CD4-positive, alpha-beta memory T cell (primary cell): Measurements from ENCODE around the gene STYX. TPM values are rescaled to one million over a fixed set of nuclear protein-coding genes. Genes with fewer than 3 reads are reported as not detected.

ENCODE experiments used
- CTCF ChIA-PET: fragments of 350-600 bp; sonication (Branson Sonifier 250); formaldehyde crosslinking; loops from one replicate; lab custom pipeline; 2021; ENCODE audit warnings: inconsistent platforms; ENCODE audit not compliant: partially characterized antibody; lab: Charles Lee
- POLR2A ChIA-PET: fragments of 350-600 bp; sonication (Branson Sonifier 250); formaldehyde crosslinking; loops from one replicate; lab custom pipeline; 2021; ENCODE audit not compliant: partially characterized antibody; lab: Charles Lee
- DNase-seq, 5 donors: peaks; one replicate each; pipeline versions ENCODE4 v3.0.0 to v3.0.0-alpha.2; 2020 to 2022; ENCODE audit warnings: mixed read lengths in 1 of 5
- H3K27ac ChIP-seq: one replicate; pipeline ENCODE4 v1.7.0; 2013; ENCODE audit warnings: low read depth, low read length
- H3K27me3 ChIP-seq: 2 replicates; pipeline ENCODE4 v1.7.0; 2013; ENCODE audit warnings: mild to moderate bottlenecking, low read length, moderate library complexity; ENCODE audit not compliant: insufficient read depth
- H3K36me3 ChIP-seq: 2 replicates; pipeline ENCODE4 v1.7.0; 2013; ENCODE audit warnings: mild to moderate bottlenecking, low read length, moderate library complexity; ENCODE audit not compliant: insufficient read depth
- H3K4me1 ChIP-seq: 2 replicates; pipeline ENCODE4 v1.7.0; 2013; ENCODE audit warnings: mild to moderate bottlenecking, low read length, moderate library complexity; ENCODE audit not compliant: insufficient read depth
- H3K4me3 ChIP-seq, 2 donors: one replicate each; pipeline ENCODE4 v1.7.0; 2013; ENCODE audit warnings: low read length in 2 of 2, mild to moderate bottlenecking in 1 of 2
- H3K9me3 ChIP-seq, 2 donors: one replicate each; pipeline ENCODE4 v1.7.0; 2013; ENCODE audit warnings: low read length in 2 of 2, control low read depth in 1 of 2; ENCODE audit not compliant: control insufficient read depth in 1 of 2
- H3K27ac Mint-ChIP-seq, 7 donors: one replicate each; pipeline ENCODE4 v1.8.0; 2020 to 2021; ENCODE audit warnings: mixed read lengths in 7 of 7, mild to moderate bottlenecking in 6 of 7, inconsistent platforms in 3 of 7, moderate library complexity in 3 of 7
- H3K27me3 Mint-ChIP-seq, 2 donors: one replicate each; pipeline ENCODE4 v1.8.0; 2020 to 2021; ENCODE audit warnings: mixed read lengths in 2 of 2
- H3K36me3 Mint-ChIP-seq, 2 donors: one replicate each; pipeline ENCODE4 v1.8.0; 2020 to 2021; ENCODE audit warnings: mixed read lengths in 2 of 2, inconsistent platforms in 1 of 2, mild to moderate bottlenecking in 1 of 2
- H3K4me1 Mint-ChIP-seq, 4 donors: one replicate each; pipeline ENCODE4 v1.8.0; 2020 to 2021; ENCODE audit warnings: mixed read lengths in 4 of 4, mild to moderate bottlenecking in 1 of 4
- H3K4me3 Mint-ChIP-seq, 8 donors: one replicate each; pipeline ENCODE4 v1.8.0; 2020 to 2021; ENCODE audit warnings: mixed read lengths in 8 of 8, mild to moderate bottlenecking in 7 of 8, moderate library complexity in 6 of 8, inconsistent platforms in 3 of 8
- H3K9me3 Mint-ChIP-seq, 8 donors: one replicate each; pipeline ENCODE4 v1.8.0; 2020 to 2021; ENCODE audit warnings: mixed read lengths in 8 of 8, mild to moderate bottlenecking in 5 of 8, inconsistent platforms in 3 of 8, moderate library complexity in 1 of 8
- intact Hi-C: fragments of 100-400 bp; cut with micrococcal nuclease; formaldehyde crosslinking; loops from one replicate; pipeline ENCODE4 v1.15.1; 2023
- polyA plus RNA-seq, 2 donors: library from polyadenylated mRNA; unstranded; fragments of 300-500 nt; fragmentation: Illumina TruSeq; gene quantifications; one replicate each; pipeline ENCODE4 v1.2.3, GENCODE V29; 2021
- total RNA-seq, 2 experiments: library from RNA; stranded (reverse); gene quantifications; one replicate each; pipeline ENCODE4 v1.2.3, GENCODE V29; 2021

STYX gene
- total and polyA plus RNA-seq, 4 experiments from 2014 or later = 25.0 to 50.0 (median 47.2) TPM

DNA sequence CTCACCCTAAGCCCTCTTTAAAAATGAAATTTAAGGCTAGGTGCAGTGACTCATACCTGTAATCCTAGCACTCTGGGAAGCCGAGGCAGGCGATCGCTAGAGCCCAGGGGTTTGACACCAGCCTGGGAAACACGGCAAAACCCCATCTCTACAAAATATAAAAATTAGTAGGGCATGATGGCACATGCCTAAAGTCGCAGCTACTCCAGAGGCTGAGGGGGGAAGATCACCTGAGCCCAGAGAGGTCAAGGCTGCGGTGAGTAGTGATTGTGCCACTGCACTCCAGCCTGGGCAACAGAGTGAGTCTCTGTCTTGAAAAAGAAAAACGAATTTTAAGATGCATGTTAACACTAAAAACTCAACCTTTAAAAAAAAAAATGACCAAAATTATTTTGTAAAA lies 48.7 kb downstream of the STYX start:
- no peak for DNase-seq
- Histone ChIP-seq H3K9me3 (no peaks in the 10 kb centered on the region), H3K36me3 (peaks cover 12% of the 10 kb centered on the region), H3K27me3 (no peaks in the 10 kb centered on the region), H3K27ac (no peak overlapping the region), H3K4me1 (no peaks in the 10 kb centered on the region), H3K4me3 (no peak overlapping the region)
- H3K27me3 Mint-ChIP-seq = no peaks in the 10 kb centered on the region
- no peak overlapping the region for H3K27ac Mint-ChIP-seq
- intact Hi-C loops = loop anchor here (5.0 kb wide), 1 partner anchor 101 kb away; no protein-coding TSS in a partner anchor
- H3K36me3 Mint-ChIP-seq = peaks cover 5 to 41% of the 10 kb centered on the region in 2 donors
- ChIA-PET POLR2A (interaction anchor here (1.0 to 1.2 kb wide), 2 partner anchors 12 to 83 kb away, joined by 3 to 4 read pairs; no protein-coding TSS in a partner anchor), CTCF (no interaction called here)
- H3K4me1 Mint-ChIP-seq = peaks cover 0 to 6% (median 2%) of the 10 kb centered on the region in 4 donors
- no peak overlapping the region for H3K4me3 Mint-ChIP-seq
- H3K9me3 Mint-ChIP-seq = no peaks in the 10 kb centered on the region

DNA sequence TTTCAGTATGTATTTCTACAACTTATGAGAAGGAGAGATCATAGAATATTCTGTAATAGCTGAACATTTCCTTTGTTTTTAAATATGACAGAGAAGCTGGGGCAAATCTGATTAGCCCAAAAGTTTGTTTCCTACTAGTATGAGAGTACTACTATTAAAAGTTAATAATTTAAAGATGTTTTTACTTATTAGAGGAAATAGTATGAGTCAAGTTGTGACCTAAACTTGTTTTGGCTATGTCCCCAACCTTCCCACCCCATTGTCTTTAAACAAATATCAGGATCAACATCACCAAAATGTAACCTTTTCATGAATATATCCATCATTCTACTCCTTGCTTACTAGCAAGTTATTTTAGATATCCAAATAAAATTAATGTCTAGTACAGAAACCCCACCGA lies 50.9 kb downstream of the STYX start:
- no peaks in the 10 kb centered on the region for H3K9me3 ChIP-seq
- no peaks in the 10 kb centered on the region for H3K27me3 Mint-ChIP-seq
- ChIA-PET POLR2A (no interaction called here), CTCF (no interaction called here)
- H3K4me3 Mint-ChIP-seq = no peak overlapping the region
- H3K27ac ChIP-seq = no peak overlapping the region
- H3K36me3 Mint-ChIP-seq = peaks cover 5 to 28% of the 10 kb centered on the region in 2 donors
- H3K27ac Mint-ChIP-seq = peak overlapping the region in 2 of 7 donors; percentile 2 to 24
- H3K4me1 ChIP-seq = no peaks in the 10 kb centered on the region
- H3K36me3 ChIP-seq = no peaks in the 10 kb centered on the region
- H3K27me3 ChIP-seq = no peaks in the 10 kb centered on the region
- no peak for DNase-seq
- peaks cover 0 to 5% (median 1%) of the 10 kb centered on the region in 4 donors for H3K4me1 Mint-ChIP-seq
- no peaks in the 10 kb centered on the region for H3K9me3 Mint-ChIP-seq
- intact Hi-C loops = no loop called here
- H3K4me3 ChIP-seq = no peak overlapping the region

DNA sequence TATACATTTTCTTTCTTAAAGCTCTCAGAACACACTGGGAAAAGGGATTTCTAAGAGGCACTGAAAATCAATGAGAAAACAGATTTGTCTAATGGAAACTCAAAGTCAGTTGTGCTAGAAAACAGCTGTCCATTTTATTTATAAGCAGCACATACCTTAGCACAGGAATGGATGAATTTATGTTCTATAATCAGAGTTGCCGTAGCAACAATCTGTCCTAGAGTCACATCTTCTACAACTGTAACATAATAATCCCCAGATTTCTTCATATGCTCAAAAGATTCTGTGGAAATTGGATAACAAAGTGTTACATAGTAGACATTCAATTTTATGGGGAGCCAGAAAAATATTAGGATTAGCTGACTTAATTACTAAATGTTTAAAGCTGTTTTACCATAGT lies 51.7 kb downstream of the STYX start:
- H3K4me1 Mint-ChIP-seq = peaks cover 0 to 5% (median 4%) of the 10 kb centered on the region in 4 donors
- intact Hi-C loops = no loop called here
- Histone ChIP-seq H3K27me3 (no peaks in the 10 kb centered on the region), H3K27ac (no peak overlapping the region), H3K4me3 (no peak overlapping the region), H3K9me3 (no peaks in the 10 kb centered on the region), H3K4me1 (no peaks in the 10 kb centered on the region), H3K36me3 (no peaks in the 10 kb centered on the region)
- peak overlapping the region in 5 of 7 donors; percentile 25 to 48 (median 30) for H3K27ac Mint-ChIP-seq
- no peaks in the 10 kb centered on the region for H3K9me3 Mint-ChIP-seq
- no peak for DNase-seq
- ChIA-PET POLR2A (interaction anchor here (1.0 kb wide), 1 partner anchor 9 kb away, joined by 4 read pairs; no protein-coding TSS in a partner anchor), CTCF (no interaction called here)
- no peaks in the 10 kb centered on the region for H3K27me3 Mint-ChIP-seq
- peaks cover 5 to 25% of the 10 kb centered on the region in 2 donors for H3K36me3 Mint-ChIP-seq
- no peak overlapping the region for H3K4me3 Mint-ChIP-seq

- H3K27ac ChIP-seq = no peak overlapping the region
- Mint-ChIP-seq H3K27ac (peak overlapping the region in 1 of 7 donors; percentile 38), H3K4me3 (no peak overlapping the region), H3K36me3 (peaks cover 0 to 16% of the 10 kb centered on the region in 2 donors), H3K27me3 (no peaks in the 10 kb centered on the region), H3K9me3 (no peaks in the 10 kb centered on the region), H3K4me1 (peaks cover 6 to 10% (median 7%) of the 10 kb centered on the region in 4 donors)
- H3K36me3 ChIP-seq = no peaks in the 10 kb centered on the region
- intact Hi-C loops = no loop called here
- ChIA-PET CTCF (no interaction called here), POLR2A (no interaction called here)
- H3K4me3 ChIP-seq = no peak overlapping the region
- no peak for DNase-seq
- H3K27me3 ChIP-seq = no peaks in the 10 kb centered on the region
- H3K9me3 ChIP-seq = no peaks in the 10 kb centered on the region
- no peaks in the 10 kb centered on the region for H3K4me1 ChIP-seq
Observed at GRCh38 chr14:52783206-52783605, 53.2 kb downstream of the STYX start.

DNA sequence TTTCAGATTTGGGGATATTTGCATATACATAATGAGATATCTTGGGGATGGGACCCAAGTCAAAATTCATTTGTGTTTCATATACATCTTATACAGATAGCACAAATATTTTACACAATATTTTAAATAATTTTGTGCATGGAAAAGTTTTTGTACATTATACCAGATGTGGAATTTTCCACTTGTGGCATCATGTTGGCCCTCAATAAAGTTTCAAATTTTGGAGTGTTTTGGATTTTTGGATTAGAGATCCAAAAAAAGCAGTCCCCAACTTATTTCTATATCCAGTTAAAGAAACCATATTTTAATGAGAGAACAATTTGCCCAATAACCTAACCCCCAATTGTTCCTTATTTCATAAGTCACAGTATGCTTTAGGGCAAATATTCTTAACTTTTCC lies 56.9 kb downstream of the STYX start:
- Mint-ChIP-seq H3K36me3 (peaks cover 0 to 10% of the 10 kb centered on the region in 2 donors), H3K27me3 (no peaks in the 10 kb centered on the region), H3K27ac (no peak overlapping the region), H3K4me3 (no peak overlapping the region), H3K4me1 (peaks cover 26 to 42% (median 30%) of the 10 kb centered on the region in 4 donors), H3K9me3 (no peaks in the 10 kb centered on the region)
- no peak overlapping the region for H3K27ac ChIP-seq
- CTCF ChIA-PET = interaction anchor here (1.5 kb wide), 1 partner anchor 46 kb away, joined by 4 read pairs; no protein-coding TSS in a partner anchor
- no peak overlapping the region for H3K4me3 ChIP-seq
- no peak for DNase-seq
- POLR2A ChIA-PET = no interaction called here
- H3K36me3 ChIP-seq = no peaks in the 10 kb centered on the region
- peaks cover 27% of the 10 kb centered on the region for H3K4me1 ChIP-seq
- no peaks in the 10 kb centered on the region for H3K27me3 ChIP-seq
- intact Hi-C loops = no loop called here
- no peaks in the 10 kb centered on the region for H3K9me3 ChIP-seq

GRCh38 chr14:52789118-52789517 lies 59.2 kb downstream of the STYX start:
- Histone ChIP-seq H3K4me3 (no peak overlapping the region), H3K9me3 (no peaks in the 10 kb centered on the region), H3K27me3 (no peaks in the 10 kb centered on the region), H3K27ac (no peak overlapping the region), H3K4me1 (peaks cover 32% of the 10 kb centered on the region), H3K36me3 (no peaks in the 10 kb centered on the region)
- H3K4me1 Mint-ChIP-seq = peaks cover 25 to 50% (median 36%) of the 10 kb centered on the region in 4 donors
- intact Hi-C loops = no loop called here
- ChIA-PET CTCF (interaction anchor here (0.6 kb wide), 1 partner anchor 12 kb away, joined by 3 read pairs; no protein-coding TSS in a partner anchor), POLR2A (interaction anchor here (1.4 to 3.6 kb wide), 2 partner anchors 9 to 47 kb away, joined by 3 to 24 read pairs; no protein-coding TSS in a partner anchor)
- H3K4me3 Mint-ChIP-seq = peak overlapping the region in 4 of 8 donors; percentile 29 to 92 (median 54)
- H3K27ac Mint-ChIP-seq = peak overlapping the region in 2 of 7 donors; percentile 35 to 58
- H3K27me3 Mint-ChIP-seq = no peaks in the 10 kb centered on the region
- no peak for DNase-seq
- H3K9me3 Mint-ChIP-seq = no peaks in the 10 kb centered on the region
- peaks cover 0 to 6% of the 10 kb centered on the region in 2 donors for H3K36me3 Mint-ChIP-seq

DNA sequence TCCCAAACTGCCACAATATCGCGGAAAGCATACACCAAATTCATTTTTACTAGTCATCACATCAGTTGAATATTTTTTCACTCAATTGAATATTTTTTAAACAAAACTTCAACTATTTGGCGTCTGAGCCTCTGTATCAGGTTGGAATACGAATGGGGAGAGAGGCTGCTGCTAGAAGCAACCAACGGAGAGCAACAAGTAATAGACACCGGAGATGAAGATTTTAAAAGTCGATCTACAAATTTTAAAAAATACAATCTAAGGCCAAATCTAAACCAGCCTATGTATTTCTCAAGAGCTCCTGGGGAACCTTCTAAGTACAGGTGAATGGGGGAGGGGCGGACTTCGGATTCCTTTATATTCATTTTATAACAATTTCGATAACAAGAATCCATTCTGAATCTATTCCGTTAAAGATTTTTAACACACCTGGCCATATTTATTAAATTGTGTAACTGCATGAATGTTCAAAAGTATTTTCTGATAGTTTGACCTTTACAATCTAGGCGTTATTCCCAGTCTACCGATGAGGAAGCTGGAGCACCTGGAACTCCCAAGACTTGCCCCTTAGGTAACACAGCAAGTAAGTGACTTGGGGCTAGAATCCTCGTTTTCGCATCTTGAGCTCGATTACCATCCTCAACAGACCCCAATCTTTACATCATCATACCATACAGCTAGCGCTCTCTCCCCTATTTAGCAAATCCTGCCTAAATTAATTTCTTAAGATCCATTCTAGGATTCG lies 60.2 kb downstream of the STYX start:
- intact Hi-C loops = no loop called here
- H3K9me3 Mint-ChIP-seq = no peaks in the 10 kb centered on the region
- H3K27me3 Mint-ChIP-seq = no peaks in the 10 kb centered on the region
- peak overlapping the region; percentile 88 to 97 (median 92) for H3K4me3 Mint-ChIP-seq
- H3K27ac ChIP-seq = peak overlapping the region; percentile 70
- DNase-seq = no peak
- H3K4me1 ChIP-seq = peaks cover 32% of the 10 kb centered on the region
- peak overlapping the region; percentile 18 to 90 for H3K4me3 ChIP-seq
- H3K36me3 ChIP-seq = no peaks in the 10 kb centered on the region
- ChIA-PET CTCF (interaction anchor here (0.6 to 1.1 kb wide), 3 partner anchors 13 to 125 kb away, joined by 3 read pairs; no protein-coding TSS in a partner anchor), POLR2A (interaction anchor here (0.6 to 3.6 kb wide), 16 partner anchors 8 to 362 kb away, joined by 3 to 24 read pairs (median 4); partner anchors contain the start of genes ERO1A, GPR137C, STYX and TXNDC16)
- H3K27ac Mint-ChIP-seq = peak overlapping the region; percentile 80 to 96 (median 90)
- H3K9me3 ChIP-seq = no peaks in the 10 kb centered on the region
- H3K27me3 ChIP-seq = no peaks in the 10 kb centered on the region
- H3K36me3 Mint-ChIP-seq = peaks cover 0 to 6% of the 10 kb centered on the region in 2 donors
- H3K4me1 Mint-ChIP-seq = peaks cover 27 to 50% (median 36%) of the 10 kb centered on the region in 4 donors
